A673 (cell line): ENCODE data around the gene FSTL4. TPM values are rescaled to one million over a fixed set of nuclear protein-coding genes. Genes with fewer than 3 reads are reported as not detected.

Source experiments
- BruUV-seq: library from RNA; stranded (reverse); fragments of 400-500 nt; replicated peaks from 2 replicates; lab custom pipeline; 2021; lab: Mats Ljungman, UMichigan
- CTCF ChIA-PET: fragments of 300-600 bp; sonication (Branson Sonifier 250); formaldehyde crosslinking; loops from one replicate; lab custom pipeline; 2022; ENCODE audit warnings: antibody characterized with exemption; lab: Charles Lee
- POLR2A ChIA-PET: fragments of 300-600 bp; sonication (Branson Sonifier 250); formaldehyde crosslinking; loops from one replicate; lab custom pipeline; 2022; ENCODE audit warnings: antibody characterized with exemption; ENCODE audit not compliant: low non-redundant PET; lab: Charles Lee
- DNase-seq: peaks from one replicate; pipeline ENCODE4 v3.0.0-alpha.2; 2015; ENCODE audit warnings: low spot score
- H3K27ac ChIP-seq: fragments of 200-600 bp; sonication (generic); 2 replicates; pipeline ENCODE4 v1.5.1; 2016; ENCODE audit warnings: mixed run types, low read depth, mild to moderate bottlenecking, mixed read lengths, antibody characterized with exemption, low read length; ENCODE audit not compliant: poor library complexity, severe bottlenecking
- H3K27me3 ChIP-seq: fragments of 200-600 bp; sonication (generic); replicated peaks from 2 replicates; pipeline ENCODE4 v1.6.1; 2017; ENCODE audit warnings: mixed run types, low read depth, mild to moderate bottlenecking, mixed read lengths, antibody characterized with exemption, low read length; ENCODE audit not compliant: insufficient read depth, poor library complexity
- H3K36me3 ChIP-seq: fragments of 200-600 bp; sonication (generic); 2 replicates; pipeline ENCODE4 v1.6.1; 2016; ENCODE audit warnings: mixed run types, mild to moderate bottlenecking, mixed read lengths, antibody characterized with exemption, low read length; ENCODE audit not compliant: insufficient read depth, poor library complexity, severe bottlenecking
- H3K4me1 ChIP-seq: fragments of 200-600 bp; sonication (generic); 2 replicates; pipeline ENCODE4 v1.6.1; 2017; ENCODE audit warnings: mixed run types, mild to moderate bottlenecking, mixed read lengths, antibody characterized with exemption, low read length; ENCODE audit not compliant: insufficient read depth, poor library complexity, severe bottlenecking
- H3K4me3 ChIP-seq: fragments of 200-600 bp; sonication (generic); 2 replicates; pipeline ENCODE4 v1.5.1; 2016; ENCODE audit warnings: low read depth, mixed run types, mild to moderate bottlenecking, mixed read lengths, low read length; ENCODE audit not compliant: poor library complexity, severe bottlenecking
- H3K9me3 ChIP-seq: fragments of 200-600 bp; sonication (generic); 2 replicates; pipeline ENCODE4 v1.6.1; 2016; ENCODE audit warnings: mixed run types, low read depth, mild to moderate bottlenecking, mixed read lengths, antibody characterized with exemption, low read length; ENCODE audit not compliant: poor library complexity, severe bottlenecking
- EZH2 ChIP-seq: fragments of 200-600 bp; sonication (generic); IDR thresholded peaks from 2 replicates; pipeline ENCODE4 v1.6.1; 2017; ENCODE audit warnings: borderline replicate concordance, low read depth, mild to moderate bottlenecking, mixed read lengths, antibody characterized with exemption, low read length; ENCODE audit not compliant: poor library complexity, severe bottlenecking
- intact Hi-C: fragments of 100-400 bp; cut with micrococcal nuclease; formaldehyde crosslinking; loops from one replicate; pipeline ENCODE4 v1.10.0; 2022; ENCODE audit not compliant: unreplicated experiment
- total RNA-seq: library from RNA; stranded (reverse); gene quantifications from 2 replicates; pipeline ENCODE4 v1.2.3, GENCODE V29; 2021
- TF ChIP-seq, protein P1 (sequence below): fragments of 300-800, 200-600 bp; sonication (generic); conservative IDR thresholded peaks from 2 replicates; pipeline ENCODE4 v1.5.1; 2017; ENCODE audit warnings: low read depth, mild to moderate bottlenecking, antibody characterized with exemption, low read length, moderate library complexity, mixed read lengths

The FSTL4 gene
- total RNA-seq, 1 experiment from 2014 or later, result 0.86 TPM

DNA sequence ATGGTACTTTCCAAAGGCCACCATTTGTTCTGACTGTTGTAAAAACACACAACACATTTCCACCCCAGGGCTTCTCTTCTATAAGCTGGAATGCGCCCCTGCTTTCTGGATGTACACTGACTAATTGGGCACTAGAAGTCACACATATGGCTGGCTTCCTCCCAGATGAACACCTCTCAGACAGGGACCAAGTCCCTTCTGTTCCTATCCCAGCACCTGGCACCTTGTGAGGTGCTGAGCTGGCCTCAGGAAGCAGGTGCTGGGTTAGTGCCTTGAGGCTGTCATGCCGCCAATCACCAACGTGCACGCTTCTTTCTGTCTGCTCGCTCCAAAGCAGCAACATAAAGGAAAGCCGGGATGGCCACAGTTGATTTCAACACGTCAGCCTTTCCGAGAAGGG lies 93.2 kb downstream of the FSTL4 start:
- DNase-seq, result no peak
- no peaks in the 10 kb centered on the region for H3K4me1 ChIP-seq
- no peaks in the 10 kb centered on the region for H3K36me3 ChIP-seq
- ChIA-PET CTCF (no interaction called here), POLR2A (no interaction called here)
- no peaks in the 10 kb centered on the region for H3K9me3 ChIP-seq
- H3K27me3 ChIP-seq, result no peaks in the 10 kb centered on the region
- no peak for TF ChIP-seq EZH2
- TF ChIP-seq, protein P1, sequence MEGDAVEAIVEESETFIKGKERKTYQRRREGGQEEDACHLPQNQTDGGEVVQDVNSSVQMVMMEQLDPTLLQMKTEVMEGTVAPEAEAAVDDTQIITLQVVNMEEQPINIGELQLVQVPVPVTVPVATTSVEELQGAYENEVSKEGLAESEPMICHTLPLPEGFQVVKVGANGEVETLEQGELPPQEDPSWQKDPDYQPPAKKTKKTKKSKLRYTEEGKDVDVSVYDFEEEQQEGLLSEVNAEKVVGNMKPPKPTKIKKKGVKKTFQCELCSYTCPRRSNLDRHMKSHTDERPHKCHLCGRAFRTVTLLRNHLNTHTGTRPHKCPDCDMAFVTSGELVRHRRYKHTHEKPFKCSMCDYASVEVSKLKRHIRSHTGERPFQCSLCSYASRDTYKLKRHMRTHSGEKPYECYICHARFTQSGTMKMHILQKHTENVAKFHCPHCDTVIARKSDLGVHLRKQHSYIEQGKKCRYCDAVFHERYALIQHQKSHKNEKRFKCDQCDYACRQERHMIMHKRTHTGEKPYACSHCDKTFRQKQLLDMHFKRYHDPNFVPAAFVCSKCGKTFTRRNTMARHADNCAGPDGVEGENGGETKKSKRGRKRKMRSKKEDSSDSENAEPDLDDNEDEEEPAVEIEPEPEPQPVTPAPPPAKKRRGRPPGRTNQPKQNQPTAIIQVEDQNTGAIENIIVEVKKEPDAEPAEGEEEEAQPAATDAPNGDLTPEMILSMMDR, result no peak
- H3K27ac ChIP-seq, result no peak overlapping the region
- intact Hi-C loops, result no loop called here
- H3K4me3 ChIP-seq, result no peak overlapping the region
- no TSS peak for BruUV-seq

DNA sequence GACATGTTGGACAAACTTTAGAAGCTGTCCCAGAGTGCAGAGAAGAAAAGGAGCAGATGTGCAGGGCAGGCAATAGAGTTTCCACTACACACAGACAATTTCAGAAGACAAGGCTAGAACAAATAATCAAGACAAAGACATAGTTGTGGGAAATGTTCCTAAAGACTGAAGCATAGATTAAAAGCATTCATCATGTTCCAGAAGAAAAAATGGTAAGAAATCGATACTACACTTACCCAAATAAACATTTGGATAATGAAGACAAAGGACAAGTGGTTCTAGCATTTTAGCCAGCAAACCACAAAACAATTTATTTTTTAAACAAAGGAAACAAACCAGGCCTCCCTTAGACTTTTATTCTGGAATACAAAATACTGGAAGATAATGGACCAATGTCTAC lies 97.9 kb downstream of the FSTL4 start:
- ChIA-PET CTCF (no interaction called here), POLR2A (no interaction called here)
- no peak for DNase-seq
- intact Hi-C loops, result no loop called here
- BruUV-seq, result no TSS peak
- H3K27ac ChIP-seq, result no peak overlapping the region
- H3K4me1 ChIP-seq, result no peaks in the 10 kb centered on the region
- no peaks in the 10 kb centered on the region for H3K9me3 ChIP-seq
- H3K27me3 ChIP-seq, result no peaks in the 10 kb centered on the region
- TF ChIP-seq, protein P1, result no peak
- no peak for TF ChIP-seq EZH2
- H3K4me3 ChIP-seq, result no peak overlapping the region
- no peaks in the 10 kb centered on the region for H3K36me3 ChIP-seq

DNA sequence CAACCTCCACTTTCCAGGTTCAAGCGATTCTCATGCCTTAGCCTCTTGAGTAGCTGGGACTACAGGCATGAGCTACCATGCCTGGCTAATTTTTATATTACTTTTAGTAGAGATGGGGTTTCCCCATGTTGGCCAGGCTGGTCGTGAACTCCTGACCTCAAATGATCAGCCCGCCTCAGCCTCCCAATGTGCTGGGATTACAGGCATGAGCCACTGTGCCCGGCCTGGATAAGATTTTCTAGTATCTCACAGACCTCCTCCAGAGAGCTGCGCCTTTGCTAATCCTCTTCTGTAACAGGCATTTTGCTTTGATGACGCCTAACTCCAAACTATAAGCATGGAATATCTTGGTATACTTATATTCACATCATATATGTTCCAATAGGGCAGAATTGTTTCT lies 99.4 kb downstream of the FSTL4 start:
- ChIA-PET POLR2A (no interaction called here), CTCF (no interaction called here)
- Histone ChIP-seq H3K27ac (no peak overlapping the region), H3K9me3 (no peaks in the 10 kb centered on the region), H3K27me3 (no peaks in the 10 kb centered on the region), H3K36me3 (no peaks in the 10 kb centered on the region), H3K4me1 (no peaks in the 10 kb centered on the region), H3K4me3 (no peak overlapping the region)
- DNase-seq, result no peak
- BruUV-seq, result no TSS peak
- TF ChIP-seq, protein P1, result no peak
- TF ChIP-seq EZH2, result no peak
- intact Hi-C loops, result no loop called here
